Measurements from ENCODE around the gene LRRC27.

The LRRC27 gene

GRCh38 chr10:132418527-132419416 is 86.8 kb downstream of the LRRC27 start:
- TF ChIP-seq CTCF (IDR thresholded peaks at IDR 0.05; ENCODE audit: insufficient read depth, low read length, poor library complexity, severe bottlenecking) (no peak), EZH2phosphoT487 (conservative IDR thresholded peaks at IDR 0.05; ENCODE audit: low read length) (no peak)
- no peaks in the 10 kb centered on the region for H4K20me1 ChIP-seq (ENCODE audit: low read depth, low read length)
- no peaks in the 10 kb centered on the region for H3F3A ChIP-seq (ENCODE audit: insufficient read depth)
- no peaks in the 10 kb centered on the region for H3K27me3 ChIP-seq (ENCODE audit: low read length)
- H3K9me2 ChIP-seq (replicated peaks; ENCODE audit: insufficient read depth, low read length), result no peaks in the 10 kb centered on the region
- H3K4me3 ChIP-seq (ENCODE audit: insufficient read depth, low read length, poor library complexity, severe bottlenecking), result no peak overlapping the region
- no peaks in the 10 kb centered on the region for H3K36me3 ChIP-seq (ENCODE audit: low read length)
- no peak overlapping the region for H2AFZ ChIP-seq (ENCODE audit: low read depth, low read length, severe bottlenecking)
- H3K4me2 ChIP-seq (ENCODE audit: low read depth, low read length, poor library complexity, severe bottlenecking), result no peak overlapping the region
- H3K9me3 ChIP-seq (ENCODE audit: insufficient read depth, low read length), result no peaks in the 10 kb centered on the region
- no peak overlapping the region for H3K9ac ChIP-seq (ENCODE audit: low read length)
- no peak overlapping the region for H3K27ac ChIP-seq (ENCODE audit: low read depth, low read length)
- no peaks in the 10 kb centered on the region for H3K79me2 ChIP-seq (ENCODE audit: insufficient read depth, low read length)

- H3K79me2 ChIP-seq (ENCODE audit: insufficient read depth, low read length), result no peaks in the 10 kb centered on the region
- no peaks in the 10 kb centered on the region for H3K9me3 ChIP-seq (ENCODE audit: insufficient read depth, low read length)
- no peaks in the 10 kb centered on the region for H3K36me3 ChIP-seq (ENCODE audit: low read length)
- TF ChIP-seq EZH2phosphoT487 (conservative IDR thresholded peaks at IDR 0.05; ENCODE audit: low read length), result no peak
- TF ChIP-seq CTCF (IDR thresholded peaks at IDR 0.05; ENCODE audit: insufficient read depth, low read length, poor library complexity, severe bottlenecking), result no peak
- no peak overlapping the region for H3K4me3 ChIP-seq (ENCODE audit: insufficient read depth, low read length, poor library complexity, severe bottlenecking)
- no peak overlapping the region for H3K4me2 ChIP-seq (ENCODE audit: low read depth, low read length, poor library complexity, severe bottlenecking)
- no peaks in the 10 kb centered on the region for H4K20me1 ChIP-seq (ENCODE audit: low read depth, low read length)
- H3K9me2 ChIP-seq (replicated peaks; ENCODE audit: insufficient read depth, low read length), result no peaks in the 10 kb centered on the region
- no peak overlapping the region for H3K27ac ChIP-seq (ENCODE audit: low read depth, low read length)
- H3K27me3 ChIP-seq (ENCODE audit: low read length), result no peaks in the 10 kb centered on the region
- no peak overlapping the region for H3K9ac ChIP-seq (ENCODE audit: low read length)
- H3F3A ChIP-seq (ENCODE audit: insufficient read depth), result no peaks in the 10 kb centered on the region
- no peak overlapping the region for H2AFZ ChIP-seq (ENCODE audit: low read depth, low read length, severe bottlenecking)
These were observed 87.8 kb downstream of the LRRC27 start for GRCh38 chr10:132419538-132420468.

- Histone ChIP-seq H4K20me1 (ENCODE audit: low read depth, low read length) (no peaks in the 10 kb centered on the region), H3F3A (ENCODE audit: insufficient read depth) (no peaks in the 10 kb centered on the region), H3K9ac (ENCODE audit: low read length) (no peak overlapping the region), H3K9me3 (ENCODE audit: insufficient read depth, low read length) (no peaks in the 10 kb centered on the region), H3K4me2 (ENCODE audit: low read depth, low read length, poor library complexity, severe bottlenecking) (no peak overlapping the region), H3K9me2 (replicated peaks; ENCODE audit: insufficient read depth, low read length) (no peaks in the 10 kb centered on the region), H3K36me3 (ENCODE audit: low read length) (no peaks in the 10 kb centered on the region), H2AFZ (ENCODE audit: low read depth, low read length, severe bottlenecking) (no peak overlapping the region), H3K79me2 (ENCODE audit: insufficient read depth, low read length) (no peaks in the 10 kb centered on the region), H3K4me3 (ENCODE audit: insufficient read depth, low read length, poor library complexity, severe bottlenecking) (no peak overlapping the region), H3K27ac (ENCODE audit: low read depth, low read length) (peak overlapping the region; percentile 23; the same call in 1 of the 2 replicates), H3K27me3 (ENCODE audit: low read length) (no peaks in the 10 kb centered on the region)
- TF ChIP-seq CTCF (IDR thresholded peaks at IDR 0.05; ENCODE audit: insufficient read depth, low read length, poor library complexity, severe bottlenecking) (no peak), EZH2phosphoT487 (conservative IDR thresholded peaks at IDR 0.05; ENCODE audit: low read length) (no peak)
These were observed 88.5 kb downstream of the LRRC27 start for GRCh38 chr10:132420469-132420980.

Data from SU-DHL-6 (cell line).